ENCODE results near the gene STX18. TPM values are rescaled to one million over a fixed set of nuclear protein-coding genes. Genes with fewer than 3 reads are reported as not detected.

The STX18 gene
- total and polyA plus RNA-seq, 2 donors (not counting 3 experiments of a cell fraction or from before 2014, with no cell fraction given): 30.7 to 31.2 TPM

DNA sequence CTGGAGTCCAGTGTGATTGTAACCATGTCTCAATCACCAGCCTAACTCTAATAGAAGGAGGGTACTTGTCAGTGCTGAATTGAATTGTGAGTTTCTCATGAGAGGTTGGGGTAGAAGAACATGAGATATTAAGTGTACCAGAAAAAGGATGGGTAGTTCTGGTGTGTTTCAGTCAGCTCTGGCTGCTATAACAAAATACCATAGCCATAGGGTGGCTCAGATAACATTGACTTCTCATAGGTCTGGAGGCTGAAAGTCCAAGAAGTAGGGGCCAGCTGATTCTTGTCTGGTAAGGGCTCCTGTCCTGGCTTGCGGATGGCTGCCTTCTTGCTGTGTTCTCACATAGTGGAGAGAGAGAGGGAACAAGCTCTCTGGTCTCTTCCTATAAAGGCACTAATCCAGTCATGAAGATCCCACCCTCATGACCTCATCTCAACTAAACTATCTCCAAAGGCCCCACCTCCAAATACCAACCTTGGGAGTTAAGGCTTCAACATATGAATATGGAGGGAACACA, 35.6 kb upstream of the STX18 start:
- Histone ChIP-seq H3K9me3 (replicated peaks; ENCODE audit: control insufficient read depth, insufficient read depth, low read length) (no peaks in the 10 kb centered on the region), H3K36me3 (ENCODE audit: control insufficient read depth in 2 of 2, extremely low read depth in 1 of 2, insufficient read depth in 2 of 2, low read length in 2 of 2) (no peaks in the 10 kb centered on the region), H3K4me1 (ENCODE audit: control insufficient read depth, extremely low read depth, insufficient read depth, low read length) (peaks cover 5% of the 10 kb centered on the region), H2AFZ (ENCODE audit: low read depth, low read length) (no peak overlapping the region), H3K27ac (ENCODE audit: insufficient read depth, low read depth, low read length) (no peak overlapping the region), H3K9ac (replicated peaks; ENCODE audit: extremely low read depth, insufficient read depth, low read length) (no peak overlapping the region), H3K27me3 (ENCODE audit: control insufficient read depth in 2 of 2, insufficient read depth in 2 of 2, low read length in 2 of 2) (no peaks in the 10 kb centered on the region), H3K79me2 (ENCODE audit: control insufficient read depth, insufficient read depth, low read length) (no peaks in the 10 kb centered on the region), H3K4me3 (replicated peaks in 1 of 3; ENCODE audit: insufficient read depth in 1 of 3, low read depth in 1 of 3, low read length in 3 of 3) (no peak overlapping the region), H4K20me1 (replicated peaks; ENCODE audit: control insufficient read depth, extremely low read depth, insufficient read depth, low read length) (no peaks in the 10 kb centered on the region), H3K4me2 (ENCODE audit: insufficient read depth, low read length) (no peak overlapping the region), H3K9me1 (replicated peaks; ENCODE audit: control insufficient read depth, extremely low read depth, insufficient read depth, low read length) (no peaks in the 10 kb centered on the region)
- dilution Hi-C loops (cut with MboI; ENCODE audit: extremely low pct_ligation_motif_present, low sequenced_read_pairs) (no loop called here), intact Hi-C loops (cut with micrococcal nuclease) (loop anchor here (10.0 kb wide), 1 partner anchor 277 kb away; the partner anchor contains the start of gene MSX1)
- no peak for DNase-seq (ENCODE audit: low read depth, low spot score)
- FAIRE-seq: no peak
- ChIA-PET POLR2A (no interaction called here), CTCF (interaction anchor here (1.6 kb wide), 1 partner anchor 13 kb away, joined by 5 read pairs; no protein-coding TSS in a partner anchor)
- BruUV-seq (replicated peaks): no TSS peak
- TF ChIP-seq CTCF (IDR thresholded peaks at IDR 0.05; ENCODE audit: extremely low read depth in 1 of 2, insufficient read depth in 1 of 2, low read depth in 1 of 2, low read length in 2 of 2) (no peak), MYC (IDR thresholded peaks at IDR 0.05; ENCODE audit: low read depth, low read length) (no peak), MAX (IDR thresholded peaks at IDR 0.05; ENCODE audit: insufficient read depth, insufficient read length) (no peak), POLR2AphosphoS5 (IDR thresholded peaks at IDR 0.05; ENCODE audit: insufficient read depth, low read depth, low read length) (no peak), JUN (IDR thresholded peaks at IDR 0.05; ENCODE audit: borderline replicate concordance, insufficient read depth, insufficient read length, low read depth) (no peak), GATA2 (IDR thresholded peaks at IDR 0.05; ENCODE audit: insufficient read depth, insufficient read length, low read depth, low read length) (no peak), POLR2A (IDR thresholded peaks at IDR 0.05; ENCODE audit: low read depth, low read length) (no peak), EZH2 (IDR thresholded peaks at IDR 0.05; ENCODE audit: borderline replicate concordance, low read depth, low read length, severe bottlenecking) (no peak), FOS (IDR thresholded peaks at IDR 0.05; ENCODE audit: borderline replicate concordance, insufficient read depth, low read length) (no peak)
